Activated CD8-positive, alpha-beta T cell treated with anti-CD3 and anti-CD28 coated beads for 36 hours (primary cell): ENCODE results near the gene COA6. TPM values are rescaled to one million over a fixed set of nuclear protein-coding genes. Genes with fewer than 3 reads are reported as not detected.

Experiments
- ATAC-seq: fragments of 200-7000 bp; cut with Tn5 transposase; one replicate; pipeline ENCODE4 v1.10.0; 2021; ENCODE audit warnings: mild to moderate bottlenecking, moderate library complexity
- CTCF ChIA-PET: fragments of 350-600 bp; sonication (Branson Sonifier 250); formaldehyde crosslinking; loops from one replicate; lab custom pipeline; 2021; ENCODE audit warnings: antibody characterized with exemption; lab: Charles Lee
- POLR2A ChIA-PET: fragments of 350-600 bp; sonication (Branson Sonifier 250); formaldehyde crosslinking; loops from one replicate; lab custom pipeline; 2021; ENCODE audit warnings: antibody characterized with exemption; lab: Charles Lee
- DNase-seq: peaks from one replicate; pipeline ENCODE4 v3.0.0-alpha.2; 2020
- H3K27ac Mint-ChIP-seq: one replicate; pipeline ENCODE4 v1.8.0; 2021; ENCODE audit warnings: mild to moderate bottlenecking, mixed read lengths
- H3K27me3 Mint-ChIP-seq: one replicate; pipeline ENCODE4 v1.8.0; 2021; ENCODE audit warnings: mixed read lengths
- H3K36me3 Mint-ChIP-seq: one replicate; pipeline ENCODE4 v1.8.0; 2021; ENCODE audit warnings: low read depth, mixed read lengths
- H3K4me1 Mint-ChIP-seq: one replicate; pipeline ENCODE4 v1.8.0; 2021; ENCODE audit warnings: low read depth, mixed read lengths
- H3K4me3 Mint-ChIP-seq: one replicate; pipeline ENCODE4 v1.8.0; 2021; ENCODE audit warnings: mild to moderate bottlenecking, moderate library complexity, mixed read lengths
- H3K9me3 Mint-ChIP-seq: one replicate; pipeline ENCODE4 v1.8.0; 2021; ENCODE audit warnings: mixed read lengths
- intact Hi-C: fragments of 100-400 bp; cut with micrococcal nuclease; formaldehyde crosslinking; loops from one replicate; pipeline ENCODE4 v1.10.0; 2022
- total RNA-seq, 2 experiments: library from RNA; stranded (reverse); gene quantifications; one replicate each; pipeline ENCODE4 v1.2.3, GENCODE V29; 2021
- TF ChIP-seq, protein P1 (sequence below): fragments of 200-600 bp; IDR thresholded peaks from one replicate; pipeline ENCODE4 v1.8.0; 2022; ENCODE audit warnings: antibody characterized with exemption, mild to moderate bottlenecking

The COA6 gene
- total RNA-seq, 2 experiments from 2014 or later, result 59.8 to 61.8 TPM

DNA sequence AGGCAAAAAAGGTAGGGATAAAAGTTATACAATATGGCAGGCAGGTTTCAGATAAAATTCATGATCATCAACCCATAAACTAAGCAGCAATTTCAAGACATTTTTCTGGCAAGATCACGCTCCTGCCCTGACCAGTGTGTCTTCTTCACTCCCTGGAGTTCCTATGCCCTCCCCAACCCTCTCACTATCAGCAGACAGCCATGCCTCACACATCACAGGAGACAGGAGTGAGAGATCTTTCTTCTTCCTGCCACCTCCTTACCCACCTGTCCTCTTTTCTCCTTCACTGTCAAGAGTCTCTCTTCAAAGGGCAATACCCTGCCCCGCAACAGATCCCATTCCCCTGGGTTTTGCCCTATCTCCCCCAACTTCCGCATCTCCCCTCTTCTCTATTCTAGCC lies 28.4 kb downstream of the COA6 start:
- POLR2A ChIA-PET, result interaction anchor here (0.8 kb wide), 1 partner anchor 14 kb away, joined by 3 read pairs; no protein-coding TSS in a partner anchor
- no peak for ATAC-seq

DNA sequence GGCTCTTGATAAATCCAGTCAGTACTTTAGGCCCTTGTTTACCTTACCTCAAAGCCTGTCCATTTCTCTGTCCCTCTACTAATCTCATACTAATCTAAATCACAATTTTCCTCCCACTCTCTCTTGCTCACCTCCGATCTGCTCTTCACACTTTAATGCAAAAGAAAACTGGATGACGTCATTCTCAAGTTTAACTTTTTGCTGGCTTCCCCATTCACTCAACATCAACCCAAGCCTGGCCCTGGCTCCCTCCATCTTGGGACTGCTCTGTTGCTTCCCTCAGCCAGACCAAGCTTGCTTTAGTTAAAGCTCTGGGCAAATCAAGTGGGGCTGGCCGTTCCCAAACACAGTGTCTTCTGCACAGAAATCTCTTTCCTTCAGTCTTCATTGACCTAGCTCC lies 29.7 kb downstream of the COA6 start:
- H3K4me3 Mint-ChIP-seq, result no peak overlapping the region
- H3K27ac Mint-ChIP-seq, result peak overlapping the region; percentile 26
- no peaks in the 10 kb centered on the region for H3K27me3 Mint-ChIP-seq
- H3K4me1 Mint-ChIP-seq, result peaks cover 38% of the 10 kb centered on the region
- DNase-seq (no peak), ATAC-seq (no peak)
- CTCF ChIA-PET, result no interaction called here
- intact Hi-C loops, result no loop called here
- H3K9me3 Mint-ChIP-seq, result no peaks in the 10 kb centered on the region
- peaks cover 30% of the 10 kb centered on the region for H3K36me3 Mint-ChIP-seq
- POLR2A ChIA-PET, result no interaction called here
- TF ChIP-seq, protein P1, sequence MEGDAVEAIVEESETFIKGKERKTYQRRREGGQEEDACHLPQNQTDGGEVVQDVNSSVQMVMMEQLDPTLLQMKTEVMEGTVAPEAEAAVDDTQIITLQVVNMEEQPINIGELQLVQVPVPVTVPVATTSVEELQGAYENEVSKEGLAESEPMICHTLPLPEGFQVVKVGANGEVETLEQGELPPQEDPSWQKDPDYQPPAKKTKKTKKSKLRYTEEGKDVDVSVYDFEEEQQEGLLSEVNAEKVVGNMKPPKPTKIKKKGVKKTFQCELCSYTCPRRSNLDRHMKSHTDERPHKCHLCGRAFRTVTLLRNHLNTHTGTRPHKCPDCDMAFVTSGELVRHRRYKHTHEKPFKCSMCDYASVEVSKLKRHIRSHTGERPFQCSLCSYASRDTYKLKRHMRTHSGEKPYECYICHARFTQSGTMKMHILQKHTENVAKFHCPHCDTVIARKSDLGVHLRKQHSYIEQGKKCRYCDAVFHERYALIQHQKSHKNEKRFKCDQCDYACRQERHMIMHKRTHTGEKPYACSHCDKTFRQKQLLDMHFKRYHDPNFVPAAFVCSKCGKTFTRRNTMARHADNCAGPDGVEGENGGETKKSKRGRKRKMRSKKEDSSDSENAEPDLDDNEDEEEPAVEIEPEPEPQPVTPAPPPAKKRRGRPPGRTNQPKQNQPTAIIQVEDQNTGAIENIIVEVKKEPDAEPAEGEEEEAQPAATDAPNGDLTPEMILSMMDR, result no peak

More for the DNA sequence above, 28.4 kb downstream of the COA6 start:
- Mint-ChIP-seq H3K4me1 (peaks cover 41% of the 10 kb centered on the region), H3K36me3 (peaks cover 32% of the 10 kb centered on the region), H3K27ac (peak overlapping the region; percentile 85), H3K9me3 (no peaks in the 10 kb centered on the region), H3K27me3 (no peaks in the 10 kb centered on the region), H3K4me3 (no peak overlapping the region)
- CTCF ChIA-PET, result interaction anchor here (1.2 kb wide), 1 partner anchor 79 kb away, joined by 3 read pairs; no protein-coding TSS in a partner anchor
- TF ChIP-seq, protein P1, result no peak
- intact Hi-C loops, result no loop called here
- no peak for DNase-seq

DNA sequence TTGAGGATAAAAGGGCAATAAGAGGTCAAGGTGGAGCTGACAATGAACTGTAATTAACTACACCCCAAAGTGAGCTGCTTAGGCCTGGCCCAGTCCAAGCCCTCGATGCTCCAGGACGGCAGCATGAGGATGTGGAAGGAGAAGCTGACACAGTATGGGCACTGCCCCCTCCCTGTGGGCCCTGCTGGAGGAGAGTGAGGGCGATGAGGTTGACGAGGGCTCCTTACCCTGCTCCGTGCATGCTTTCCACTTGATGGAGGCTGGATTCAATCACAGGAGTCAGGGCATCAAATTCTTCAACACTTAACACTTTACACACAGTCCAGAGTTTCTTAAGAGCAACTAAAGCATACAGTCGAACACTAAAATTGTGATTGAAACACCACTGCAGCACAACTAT lies 32.4 kb downstream of the COA6 start:
- peaks cover 39% of the 10 kb centered on the region for H3K36me3 Mint-ChIP-seq
- TF ChIP-seq, protein P1, result no peak
- H3K9me3 Mint-ChIP-seq, result no peaks in the 10 kb centered on the region
- POLR2A ChIA-PET, result interaction anchor here (1.5 kb wide), 1 partner anchor 32 kb away, joined by 3 read pairs; no protein-coding TSS in a partner anchor
- no peak overlapping the region for H3K4me3 Mint-ChIP-seq
- H3K27me3 Mint-ChIP-seq, result no peaks in the 10 kb centered on the region
- DNase-seq, result no peak
- no peak for ATAC-seq
- no peak overlapping the region for H3K27ac Mint-ChIP-seq
- CTCF ChIA-PET, result no interaction called here
- H3K4me1 Mint-ChIP-seq, result peaks cover 26% of the 10 kb centered on the region
- intact Hi-C loops, result no loop called here

DNA sequence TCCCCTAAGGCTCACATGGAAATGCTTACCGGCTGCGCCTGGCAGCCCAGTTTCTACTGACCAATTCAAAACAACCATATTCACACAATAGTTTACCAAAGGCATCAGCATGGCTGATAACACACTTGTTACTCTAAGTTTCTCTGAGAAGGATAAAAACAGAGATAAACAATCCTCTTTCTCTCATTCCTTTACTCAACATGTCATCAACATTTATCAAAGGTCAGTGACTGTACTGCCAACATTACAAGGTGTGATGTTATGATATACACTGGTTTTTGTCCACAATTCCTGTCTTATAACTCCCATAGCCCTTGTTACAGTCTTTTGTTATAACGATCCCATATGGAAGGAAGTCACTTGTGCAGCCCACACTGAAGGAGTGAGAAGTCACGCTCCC lies 33.6 kb downstream of the COA6 start:
- Mint-ChIP-seq H3K9me3 (no peaks in the 10 kb centered on the region), H3K36me3 (peaks cover 35% of the 10 kb centered on the region), H3K27me3 (no peaks in the 10 kb centered on the region), H3K4me3 (no peak overlapping the region), H3K27ac (peak overlapping the region; percentile 56), H3K4me1 (peaks cover 14% of the 10 kb centered on the region)
- TF ChIP-seq, protein P1, result no peak
- DNase-seq, result no peak
- no peak for ATAC-seq
- intact Hi-C loops, result no loop called here
- CTCF ChIA-PET, result no interaction called here
- POLR2A ChIA-PET, result no interaction called here

DNA sequence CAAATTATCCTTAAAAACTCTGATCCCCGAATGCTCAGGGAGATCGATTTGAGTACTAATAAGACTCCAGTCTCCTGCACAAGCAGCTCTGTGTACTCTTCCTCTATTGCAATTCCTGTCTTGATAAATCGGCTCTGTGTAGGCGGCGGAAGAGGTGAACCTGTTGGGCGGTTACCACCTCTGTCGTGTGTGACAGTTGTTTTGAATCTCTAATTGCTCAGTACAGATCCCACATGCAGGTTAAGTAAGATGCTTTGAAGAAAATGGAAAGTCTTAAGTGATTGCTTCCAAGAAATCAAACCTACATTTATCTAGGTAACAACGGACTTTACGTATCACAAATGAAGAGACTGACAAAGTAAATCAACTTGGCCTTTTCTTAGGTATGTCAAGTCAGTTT lies 35.5 kb downstream of the COA6 start:
- CTCF ChIA-PET, result interaction anchor here (1.3 kb wide), 2 partner anchors 85 to 98 kb away, joined by 3 to 4 read pairs; no protein-coding TSS in a partner anchor
- H3K4me3 Mint-ChIP-seq, result no peak overlapping the region
- DNase-seq (peak; percentile 33), ATAC-seq (peak; percentile 45)
- POLR2A ChIA-PET, result no interaction called here
- H3K36me3 Mint-ChIP-seq, result peaks cover 37% of the 10 kb centered on the region
- intact Hi-C loops, result no loop called here
- peaks cover 5% of the 10 kb centered on the region for H3K4me1 Mint-ChIP-seq
- TF ChIP-seq, protein P1, result no peak
- H3K27me3 Mint-ChIP-seq, result no peaks in the 10 kb centered on the region
- H3K9me3 Mint-ChIP-seq, result no peaks in the 10 kb centered on the region
- peak overlapping the region; percentile 6 for H3K27ac Mint-ChIP-seq
